WTC11 (cell line): ENCODE results near the gene SIGLEC12.

Experiments
- CTCF ChIP-seq: fragments of 200-600 bp; IDR thresholded peaks from 2 replicates; pipeline ENCODE4 v1.8.0; 2022; ENCODE audit warnings: antibody characterized with exemption
- FOXJ3 ChIP-seq: sonication (generic); formaldehyde crosslinking; IDR thresholded peaks from 2 replicates; pipeline ENCODE4 v1.9.0; 2021; ENCODE audit warnings: missing genetic modification reagents, mild to moderate bottlenecking, borderline replicate concordance
- FOXK1 ChIP-seq: sonication (generic); formaldehyde crosslinking; IDR thresholded peaks from 2 replicates; pipeline ENCODE4 v1.8.0; 2022; ENCODE audit warnings: mild to moderate bottlenecking, moderate library complexity, missing genetic modification reagents
- FOXP4 ChIP-seq: sonication (generic); formaldehyde crosslinking; IDR thresholded peaks from 2 replicates; pipeline ENCODE4 v1.8.0; 2022; ENCODE audit warnings: mild to moderate bottlenecking, missing genetic modification reagents
- HMGXB4 ChIP-seq: sonication (generic); formaldehyde crosslinking; IDR thresholded peaks from 2 replicates; pipeline ENCODE4 v1.8.1; 2023; ENCODE audit warnings: mild to moderate bottlenecking, moderate library complexity, missing genetic modification reagents
- IRF2 ChIP-seq: sonication (generic); formaldehyde crosslinking; IDR thresholded peaks from 2 replicates; pipeline ENCODE4 v1.8.0; 2022; ENCODE audit warnings: low read depth, missing genetic modification reagents, borderline replicate concordance
- JUN ChIP-seq: sonication (generic); formaldehyde crosslinking; IDR thresholded peaks from 2 replicates; pipeline ENCODE4 v1.8.0; 2023; ENCODE audit warnings: mild to moderate bottlenecking, missing genetic modification reagents
- MXD4 ChIP-seq: fragments of 250-450 bp; sonication (Bioruptor Pico); IDR thresholded peaks from 2 replicates; pipeline ENCODE4 v1.8.0; 2021; ENCODE audit warnings: mild to moderate bottlenecking, moderate library complexity, borderline replicate concordance
- NFE2L1 ChIP-seq: sonication (generic); formaldehyde crosslinking; IDR thresholded peaks from 2 replicates; pipeline ENCODE4 v1.8.1; 2023; ENCODE audit warnings: missing genetic modification reagents
- NR1H2 ChIP-seq: sonication (generic); formaldehyde crosslinking; IDR thresholded peaks from 2 replicates; pipeline ENCODE4 v1.9.0; 2021; ENCODE audit warnings: mild to moderate bottlenecking, moderate library complexity, missing genetic modification reagents
- TCF7 ChIP-seq: sonication (generic); formaldehyde crosslinking; IDR thresholded peaks from 2 replicates; pipeline ENCODE4 v1.8.0; 2022; ENCODE audit warnings: mild to moderate bottlenecking, low read depth, missing genetic modification reagents, moderate library complexity
- USF1 ChIP-seq: sonication (generic); formaldehyde crosslinking; IDR thresholded peaks from 2 replicates; pipeline ENCODE4 v1.8.0; 2022; ENCODE audit warnings: mild to moderate bottlenecking, missing genetic modification reagents

- TF ChIP-seq USF1 (CRISPR knock-in tag) = no peak
- no peak for TF ChIP-seq CTCF
- TF ChIP-seq NR1H2 (CRISPR knock-in tag) = no peak
- TF ChIP-seq TCF7 = no peak
- TF ChIP-seq FOXJ3 (CRISPR knock-in tag) = no peak
- no peak for TF ChIP-seq NFE2L1 (CRISPR knock-in tag)
- TF ChIP-seq JUN = no peak
- no peak for TF ChIP-seq FOXP4 (CRISPR knock-in tag)
- no peak for TF ChIP-seq IRF2 (CRISPR knock-in tag)
- no peak for TF ChIP-seq MXD4
- no peak for TF ChIP-seq HMGXB4 (CRISPR knock-in tag)
- no peak for TF ChIP-seq FOXK1 (CRISPR knock-in tag)
Measured at GRCh38 chr19:51542699-51543098, 41.1 kb upstream of the SIGLEC12 start.
